PFSK-1 (cell line): ENCODE results near the gene S100A7.

Experiments
- FOXP2 ChIP-seq: optimal IDR thresholded peaks from 2 replicates; pipeline ENCODE3; 2011; ENCODE audit warnings: borderline replicate concordance, control low read depth, inconsistent platforms; ENCODE audit not compliant: insufficient read depth; ENCODE audit errors: extremely low read length, extremely low read depth
- POLR2AphosphoS5 ChIP-seq: IDR thresholded peaks from 2 replicates; pipeline ENCODE4 v1.6.1; 2012; ENCODE audit warnings: low read depth, mild to moderate bottlenecking, control low read depth, low read length, moderate library complexity
- REST ChIP-seq, 2 experiments: IDR thresholded peaks; 2 replicates each; pipeline versions ENCODE4 v1.6.1 to v1.8.0; 2011 to 2012; ENCODE audit warnings: low read depth in 2 of 2, low read length in 2 of 2, control low read depth in 1 of 2, inconsistent platforms in 1 of 2, mild to moderate bottlenecking in 1 of 2, moderate library complexity in 1 of 2; ENCODE audit not compliant: insufficient read depth in 1 of 2
- SIN3A ChIP-seq: IDR thresholded peaks from 2 replicates; pipeline ENCODE4 v1.6.1; 2012; ENCODE audit warnings: mild to moderate bottlenecking, low read length, moderate library complexity, borderline replicate concordance; ENCODE audit not compliant: insufficient read depth
- TAF1 ChIP-seq: IDR thresholded peaks from 2 replicates; pipeline ENCODE4 v1.6.1; 2012; ENCODE audit warnings: low read length, control low read depth, borderline replicate concordance; ENCODE audit not compliant: insufficient read depth

Gene S100A7

GRCh38 chr1:153428073-153428638 is 32.3 kb downstream of the S100A7 start:
- TF ChIP-seq POLR2AphosphoS5 (no peak), REST (IDR thresholded peaks at IDR 0.05; ENCODE audit: insufficient read depth in 1 of 2, low read depth in 2 of 2, low read length in 2 of 2) (no peak), SIN3A (no peak), TAF1 (no peak), FOXP2 (no peak)

GRCh38 chr1:153426809-153427208 is 33.6 kb downstream of the S100A7 start:
- TF ChIP-seq POLR2AphosphoS5 (no peak), TAF1 (no peak), SIN3A (no peak), REST (IDR thresholded peaks at IDR 0.05; ENCODE audit: insufficient read depth in 1 of 2, low read depth in 2 of 2, low read length in 2 of 2) (no peak), FOXP2 (no peak)

GRCh38 chr1:153422450-153423068 is 37.9 kb downstream of the S100A7 start:
- TF ChIP-seq REST (IDR thresholded peaks at IDR 0.05; ENCODE audit: insufficient read depth in 1 of 2, low read depth in 2 of 2, low read length in 2 of 2) (peak; percentile 97 to 100), TAF1 (no peak), SIN3A (peak; percentile 72; the same call in 1 of the 2 replicates), FOXP2 (no peak), POLR2AphosphoS5 (no peak)

- TF ChIP-seq REST (IDR thresholded peaks at IDR 0.05; ENCODE audit: insufficient read depth in 1 of 2, low read depth in 2 of 2, low read length in 2 of 2) (no peak), POLR2AphosphoS5 (no peak), FOXP2 (no peak), SIN3A (no peak), TAF1 (no peak)
These were observed 40.1 kb downstream of the S100A7 start for GRCh38 chr1:153420306-153420705.
